ENCODE data around the gene FNIP2.

The FNIP2 gene

DNA sequence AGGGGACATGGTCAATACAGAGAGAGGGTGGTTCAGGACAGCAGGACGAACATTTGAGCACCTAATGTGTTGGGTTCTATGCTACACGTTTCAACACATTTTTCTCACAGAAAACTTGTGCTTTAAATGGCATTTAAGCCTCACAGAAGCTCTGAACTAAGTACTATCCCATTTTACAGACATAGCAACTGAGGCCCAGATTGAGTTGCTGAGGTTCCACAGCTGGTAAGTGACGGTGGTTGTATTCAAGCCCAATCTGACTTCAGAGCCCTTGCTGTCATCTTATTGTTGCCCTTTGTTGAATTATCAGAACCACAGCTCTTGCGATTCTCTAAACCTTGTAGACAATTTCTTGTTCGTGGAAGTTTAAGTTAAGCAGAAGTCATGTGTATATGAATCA lies 116.7 kb downstream of the FNIP2 start:
- Histone ChIP-seq H3K79me2 (ENCODE audit: insufficient read depth, low read depth) (no peaks in the 10 kb centered on the region), H3K36me3 (ENCODE audit: insufficient read depth) (no peaks in the 10 kb centered on the region), H3K9ac (no peak overlapping the region), H2AFZ (ENCODE audit: low read depth) (no peak overlapping the region), H3K27ac (no peak overlapping the region), H3K27me3 (ENCODE audit: insufficient read depth, low read depth) (no peaks in the 10 kb centered on the region), H3K4me3 (IDR thresholded peaks at IDR 0.05; ENCODE audit: insufficient read depth, low read depth, low read length) (no peak overlapping the region), H3K4me1 (ENCODE audit: low read depth, poor library complexity, severe bottlenecking) (no peaks in the 10 kb centered on the region), H4K20me1 (ENCODE audit: insufficient read depth) (no peaks in the 10 kb centered on the region), H3K4me2 (no peak overlapping the region)
- TF ChIP-seq CTCF (conservative IDR thresholded peaks at IDR 0.05; ENCODE audit: low read depth, low read length) = no peak

GRCh38 chr4:158890294-158890693 lies 121.5 kb downstream of the FNIP2 start:
- H3K9ac ChIP-seq = no peak overlapping the region
- H4K20me1 ChIP-seq (ENCODE audit: insufficient read depth) = no peaks in the 10 kb centered on the region
- H3K4me3 ChIP-seq (IDR thresholded peaks at IDR 0.05; ENCODE audit: insufficient read depth, low read depth, low read length) = no peak overlapping the region
- no peaks in the 10 kb centered on the region for H3K79me2 ChIP-seq (ENCODE audit: insufficient read depth, low read depth)
- no peak overlapping the region for H3K27ac ChIP-seq
- TF ChIP-seq CTCF (conservative IDR thresholded peaks at IDR 0.05; ENCODE audit: low read depth, low read length) = no peak
- H2AFZ ChIP-seq (ENCODE audit: low read depth) = no peak overlapping the region
- H3K27me3 ChIP-seq (ENCODE audit: insufficient read depth, low read depth) = no peaks in the 10 kb centered on the region
- no peak overlapping the region for H3K4me2 ChIP-seq
- H3K36me3 ChIP-seq (ENCODE audit: insufficient read depth) = no peaks in the 10 kb centered on the region
- no peaks in the 10 kb centered on the region for H3K4me1 ChIP-seq (ENCODE audit: low read depth, poor library complexity, severe bottlenecking)

DNA sequence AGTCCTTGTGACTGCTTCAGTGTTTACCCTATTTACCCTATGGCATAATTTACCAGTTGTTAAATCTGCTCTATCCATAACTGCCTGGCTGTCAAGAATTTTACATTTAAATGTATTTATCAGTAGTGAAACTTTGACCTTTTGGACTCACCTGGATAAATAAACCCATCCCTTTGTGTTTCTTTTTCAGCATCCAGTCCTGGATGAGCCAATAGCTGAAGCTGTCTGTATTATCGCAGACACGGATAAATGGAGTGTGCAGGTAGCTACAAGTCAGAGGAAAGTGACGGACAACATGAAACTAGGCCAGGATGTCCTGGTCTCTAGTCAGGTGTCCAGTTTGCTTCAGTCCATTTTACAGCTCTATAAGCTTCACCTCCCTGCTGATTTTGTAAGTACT lies 122.4 kb downstream of the FNIP2 start:
- Histone ChIP-seq H3K4me1 (ENCODE audit: low read depth, poor library complexity, severe bottlenecking) (no peaks in the 10 kb centered on the region), H2AFZ (ENCODE audit: low read depth) (no peak overlapping the region), H3K79me2 (ENCODE audit: insufficient read depth, low read depth) (no peaks in the 10 kb centered on the region), H3K36me3 (ENCODE audit: insufficient read depth) (no peaks in the 10 kb centered on the region), H3K9ac (no peak overlapping the region), H3K4me2 (no peak overlapping the region), H3K27me3 (ENCODE audit: insufficient read depth, low read depth) (no peaks in the 10 kb centered on the region), H4K20me1 (ENCODE audit: insufficient read depth) (no peaks in the 10 kb centered on the region), H3K4me3 (IDR thresholded peaks at IDR 0.05; ENCODE audit: insufficient read depth, low read depth, low read length) (no peak overlapping the region), H3K27ac (no peak overlapping the region)
- no peak for TF ChIP-seq CTCF (conservative IDR thresholded peaks at IDR 0.05; ENCODE audit: low read depth, low read length)

- Histone ChIP-seq H3K4me2 (no peak overlapping the region), H4K20me1 (ENCODE audit: insufficient read depth) (no peaks in the 10 kb centered on the region), H2AFZ (ENCODE audit: low read depth) (no peak overlapping the region), H3K27me3 (ENCODE audit: insufficient read depth, low read depth) (no peaks in the 10 kb centered on the region), H3K9ac (no peak overlapping the region), H3K79me2 (ENCODE audit: insufficient read depth, low read depth) (no peaks in the 10 kb centered on the region), H3K4me1 (ENCODE audit: low read depth, poor library complexity, severe bottlenecking) (peaks cover 8% of the 10 kb centered on the region), H3K27ac (no peak overlapping the region), H3K4me3 (IDR thresholded peaks at IDR 0.05; ENCODE audit: insufficient read depth, low read depth, low read length) (no peak overlapping the region), H3K36me3 (ENCODE audit: insufficient read depth) (no peaks in the 10 kb centered on the region)
- TF ChIP-seq CTCF (conservative IDR thresholded peaks at IDR 0.05; ENCODE audit: low read depth, low read length) = no peak
Measured at GRCh38 chr4:158894826-158895225, 126.0 kb downstream of the FNIP2 start.

Data from KMS-11 (cell line).